Fibroblast of skin of scalp (primary cell): ENCODE results near the gene UBE2C. TPM values are rescaled to one million over a fixed set of nuclear protein-coding genes. Genes with fewer than 3 reads are reported as not detected.
"Not testable (repeated sequence)": the region's sequence is repeated elsewhere in the genome, so short reads cannot be mapped to it uniquely, and the experiment has no call there.

Experiments used
- DNase-seq: peaks from one replicate; pipeline ENCODE4 v3.0.0-alpha.2; 2013
- polyA plus RNA-seq, 2 experiments: library from polyadenylated mRNA; unstranded; fragments of 120-200 nt; gene quantifications; one replicate each; pipeline ENCODE4 v1.2.1, GENCODE V29; 2013; ENCODE audit not compliant: insufficient read length in 2 of 2

The UBE2C gene
- 65.3 TPM for polyA plus RNA-seq (2013, experiment 1 of 2; ENCODE audit: insufficient read length)
- 66.9 TPM for polyA plus RNA-seq (2013, experiment 2 of 2; ENCODE audit: insufficient read length)

GRCh38 chr20:45812157-45813005 lies at the start of gene UBE2C:
UBE2C (plus strand) TSS chr20:45812644; CDS start chr20:45812696, 52 bp downstream.
- peak; percentile 100 for DNase-seq

DNA sequence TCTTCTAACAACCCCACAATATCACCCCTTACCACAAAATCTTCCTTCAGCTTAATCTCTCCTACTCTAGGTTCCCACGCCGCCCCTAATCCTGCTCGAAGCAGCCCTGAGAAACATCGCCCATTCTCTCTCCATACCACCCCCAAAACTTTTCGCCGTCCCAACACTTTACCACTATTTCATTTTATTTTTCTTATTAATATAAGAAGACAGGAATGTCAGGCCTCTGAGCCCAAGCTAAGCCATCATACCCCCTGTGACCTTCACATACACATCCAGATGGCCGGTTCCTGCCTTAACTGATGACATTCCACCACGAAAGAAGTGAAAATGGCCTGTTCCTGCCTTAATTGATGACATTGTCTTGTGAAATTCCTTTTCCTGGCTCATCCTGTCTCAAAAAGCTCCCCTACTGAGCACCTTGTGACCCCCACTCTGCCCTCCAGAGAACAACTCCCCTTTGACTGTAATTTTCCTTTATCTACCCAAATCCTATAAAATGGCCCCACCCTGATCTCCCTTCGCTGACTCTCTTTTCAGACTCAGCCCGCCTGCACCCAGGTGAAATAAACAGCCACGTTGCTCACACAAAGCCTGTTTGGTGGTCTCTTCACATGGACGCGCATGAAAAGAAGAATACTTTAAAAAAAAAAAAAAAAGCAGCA lies 47.7 kb upstream of the UBE2C start:
- not testable (repeated sequence) for DNase-seq

DNA sequence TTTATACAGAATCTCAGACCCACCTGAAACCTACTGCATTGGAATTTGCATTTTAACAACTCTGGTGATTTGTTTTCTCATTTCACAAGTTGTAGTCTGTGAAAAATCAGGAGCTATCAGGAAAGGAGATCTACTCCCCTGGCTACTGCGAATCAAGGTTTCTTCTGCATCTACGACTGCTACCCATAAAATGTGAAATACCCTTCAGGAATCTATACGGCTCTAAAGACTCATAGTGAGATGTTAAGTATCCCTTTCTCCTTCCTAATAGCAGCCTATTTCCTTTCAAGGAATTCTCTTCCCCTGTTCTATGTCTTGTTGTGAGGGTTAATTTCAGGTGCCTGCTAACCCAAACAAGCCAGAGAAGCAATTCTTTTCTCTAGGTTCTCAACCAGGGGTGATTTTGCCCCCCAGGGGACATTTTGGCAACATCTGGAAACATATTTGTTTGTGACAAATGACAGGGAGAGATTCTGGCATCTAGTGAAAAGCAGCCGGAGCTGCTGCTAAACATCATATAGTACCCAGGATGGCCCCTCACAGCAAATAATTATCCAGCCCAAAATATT lies 47.1 kb upstream of the UBE2C start:
- DNase-seq = no peak

DNA sequence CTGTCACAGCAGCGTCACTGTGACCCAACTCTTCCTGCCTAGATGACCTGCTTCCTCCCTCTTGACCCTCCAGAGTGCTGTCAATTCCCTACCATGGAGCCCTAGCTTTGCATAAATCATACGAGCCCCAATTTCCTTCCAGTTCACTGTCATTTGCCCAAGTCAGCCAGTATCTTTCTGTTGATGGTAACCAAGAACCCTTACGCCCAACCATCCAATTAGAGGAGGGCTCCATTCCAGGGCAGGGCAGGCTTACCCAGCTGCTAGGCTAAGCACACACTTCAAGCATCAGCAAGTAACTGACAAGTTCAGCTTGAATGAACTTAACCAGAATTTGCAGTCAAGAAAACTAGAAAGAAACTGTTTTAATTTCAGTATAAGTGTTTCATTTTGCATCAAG lies 46.5 kb upstream of the UBE2C start:
- DNase-seq = no peak

DNA sequence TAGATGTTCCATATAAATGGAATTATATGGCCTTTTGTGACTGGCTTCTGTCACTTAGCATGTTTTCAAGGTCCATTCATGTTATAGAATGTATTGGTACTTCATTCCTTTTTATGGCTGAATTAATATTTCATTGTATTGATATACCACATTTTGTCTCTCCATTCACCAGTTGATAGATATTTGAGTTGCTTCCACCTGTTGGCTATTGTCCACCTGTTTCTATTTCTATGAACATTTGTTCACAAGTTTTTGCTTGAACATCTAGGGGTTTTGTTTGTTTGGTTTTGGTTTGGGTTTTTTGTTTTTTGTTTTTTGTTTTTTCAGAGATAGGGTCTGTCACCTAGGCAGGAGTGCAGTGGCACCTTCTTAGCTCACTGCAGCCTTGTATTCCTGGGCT lies 44.0 kb upstream of the UBE2C start:
- no peak for DNase-seq

DNA sequence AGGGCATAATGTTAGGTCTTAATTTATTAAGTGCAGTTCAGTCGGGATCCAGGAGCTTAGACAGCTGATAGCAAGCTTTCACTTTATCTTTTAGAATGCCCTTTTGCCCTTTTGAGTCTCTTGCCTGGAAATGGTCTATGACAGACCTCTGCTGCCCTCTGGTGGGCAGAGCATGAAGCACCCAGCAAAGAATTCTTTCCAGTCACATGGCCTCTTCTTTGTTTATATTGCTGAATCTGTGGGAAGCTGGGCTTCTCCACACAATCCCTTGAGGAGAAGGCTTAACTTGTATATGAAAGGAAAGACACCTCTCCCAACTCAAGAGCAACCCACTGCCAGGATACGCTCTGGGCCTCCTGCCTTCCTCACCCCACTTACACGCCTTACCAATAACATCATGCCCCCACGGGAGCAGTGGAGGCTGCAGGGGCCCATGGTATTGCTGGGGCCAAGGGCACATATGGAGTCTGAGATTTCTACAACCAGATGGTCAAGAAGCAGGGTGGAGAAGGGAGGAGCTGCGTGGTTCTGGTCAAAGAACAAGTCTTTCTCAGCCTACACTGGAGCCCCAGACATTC lies 41.2 kb upstream of the UBE2C start:
- peak; percentile 84 for DNase-seq

DNA sequence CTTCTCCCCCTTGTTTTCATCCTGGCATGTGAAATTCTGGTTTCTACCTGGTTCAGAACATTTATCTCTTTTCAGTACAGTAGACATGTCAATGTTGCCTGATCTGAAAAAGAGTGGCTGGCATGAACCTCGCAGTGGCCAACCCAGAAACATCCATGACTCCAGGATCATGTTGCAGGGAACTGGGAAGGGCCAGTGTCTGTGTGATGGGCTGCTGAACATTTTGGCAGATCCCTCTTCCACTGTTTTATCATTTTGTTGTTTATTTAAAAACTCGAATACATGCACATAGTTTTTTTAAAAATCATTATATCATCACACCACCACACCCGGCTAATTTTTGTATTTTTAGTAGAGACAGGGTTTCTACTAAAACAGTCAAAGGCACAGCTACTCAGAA lies 39.8 kb upstream of the UBE2C start:
- DNase-seq = no peak

DNA sequence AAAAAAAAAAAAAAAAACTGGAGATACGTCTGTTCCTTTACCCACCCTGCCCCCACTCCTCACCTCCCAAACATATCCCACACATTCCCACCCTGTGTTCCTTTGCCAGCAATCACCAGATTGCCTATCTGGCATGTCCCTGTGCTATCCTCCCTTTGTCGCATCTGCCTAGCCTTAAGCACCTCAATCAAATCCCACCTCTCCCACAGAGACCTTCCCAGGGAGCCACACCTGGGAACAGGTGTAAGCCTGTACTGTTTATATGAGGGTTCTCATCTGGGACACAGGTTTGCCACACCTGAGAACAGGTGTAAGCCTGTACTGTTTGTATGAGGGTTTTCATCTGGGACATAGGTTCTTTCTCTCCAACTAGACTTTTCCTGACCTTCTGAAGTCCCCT lies 37.5 kb upstream of the UBE2C start:
- DNase-seq = no peak

DNA sequence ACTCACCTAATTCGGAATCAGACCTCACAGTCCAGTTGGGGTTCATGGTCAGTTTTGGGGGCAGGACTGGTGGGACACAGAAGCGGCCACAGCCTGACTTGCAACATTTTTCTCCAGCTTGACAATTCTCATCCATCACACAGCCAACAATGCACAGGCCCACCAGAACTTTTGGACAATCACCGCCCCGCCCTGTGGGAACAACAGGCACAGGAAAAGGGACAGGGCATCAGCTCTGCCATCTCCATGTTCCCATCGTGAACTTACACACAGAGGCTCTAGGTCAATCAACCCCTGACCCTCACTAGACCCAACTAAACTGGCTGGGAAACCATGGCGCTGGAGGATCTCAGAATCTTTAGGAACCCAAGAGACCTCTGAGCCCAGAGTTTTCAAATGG lies 37.0 kb upstream of the UBE2C start:
- DNase-seq = no peak

- DNase-seq = no peak
Observed at GRCh38 chr20:45776931-45777330, 35.5 kb upstream of the UBE2C start.

DNA sequence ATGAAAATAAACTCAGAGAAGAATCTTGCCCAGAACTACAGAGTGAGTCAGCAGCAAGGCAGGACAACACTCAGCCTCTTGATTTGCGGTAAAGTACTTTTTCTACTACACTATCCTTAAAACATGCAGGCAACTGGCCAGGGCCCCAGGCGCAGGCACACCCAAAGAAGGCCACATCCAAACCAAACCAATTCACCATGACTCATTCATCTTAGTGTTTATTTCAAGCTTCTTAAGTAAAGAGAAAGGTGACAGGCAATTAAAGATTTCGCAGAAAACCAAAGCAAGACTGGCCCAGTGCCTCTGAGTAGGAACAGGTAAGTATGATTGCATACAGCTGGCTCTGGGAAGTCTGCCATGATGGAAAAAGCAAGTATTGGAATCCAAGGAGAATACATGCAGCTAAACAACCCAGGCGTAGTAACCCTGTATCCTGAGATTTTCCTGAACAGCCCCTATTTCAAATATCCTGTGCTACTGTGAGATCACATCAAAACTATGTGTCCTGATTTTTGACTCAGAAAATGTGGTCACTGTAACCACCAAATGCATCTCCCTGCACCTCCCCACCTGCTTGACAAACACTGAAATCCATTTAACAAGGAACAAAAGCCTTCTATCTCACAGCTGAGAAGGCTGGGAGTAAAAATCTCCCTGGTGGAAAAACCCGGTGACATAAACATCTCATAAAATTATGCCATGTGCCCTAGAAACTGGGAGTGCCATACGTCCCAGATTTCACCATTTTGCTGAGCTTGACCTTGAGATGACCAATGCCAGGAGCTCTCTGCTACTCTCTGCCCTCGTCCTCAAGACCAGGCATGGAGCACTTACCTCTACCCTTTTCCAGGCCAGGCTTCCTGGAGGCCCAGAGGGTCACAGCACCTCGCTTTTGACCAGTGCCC lies 33.2 kb upstream of the UBE2C start:
- peak; percentile 99 for DNase-seq

GRCh38 chr20:45780159-45780558 lies 32.3 kb upstream of the UBE2C start:
- no peak for DNase-seq

GRCh38 chr20:45781391-45781931 lies 31.0 kb upstream of the UBE2C start:
- peak; percentile 83 for DNase-seq

DNA sequence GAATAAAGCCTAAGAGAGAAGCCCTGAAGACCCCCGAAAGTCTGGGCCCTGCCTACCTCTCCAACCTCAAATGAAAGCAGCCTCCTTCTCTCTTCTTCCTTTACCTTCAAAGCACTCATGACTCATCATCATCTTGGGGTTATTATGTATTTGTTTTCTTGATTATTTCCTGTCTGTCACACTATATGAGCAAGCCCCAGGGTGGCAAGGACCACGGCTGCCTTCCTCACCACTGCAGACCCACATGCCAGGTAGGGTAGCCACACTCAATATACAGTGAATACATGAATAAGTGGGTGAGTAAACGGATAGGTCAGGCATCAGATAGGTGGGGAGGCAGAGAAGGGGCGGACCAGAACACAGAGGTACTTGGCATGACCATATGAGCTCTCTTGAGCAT lies 29.6 kb upstream of the UBE2C start:
- DNase-seq = no peak

DNA sequence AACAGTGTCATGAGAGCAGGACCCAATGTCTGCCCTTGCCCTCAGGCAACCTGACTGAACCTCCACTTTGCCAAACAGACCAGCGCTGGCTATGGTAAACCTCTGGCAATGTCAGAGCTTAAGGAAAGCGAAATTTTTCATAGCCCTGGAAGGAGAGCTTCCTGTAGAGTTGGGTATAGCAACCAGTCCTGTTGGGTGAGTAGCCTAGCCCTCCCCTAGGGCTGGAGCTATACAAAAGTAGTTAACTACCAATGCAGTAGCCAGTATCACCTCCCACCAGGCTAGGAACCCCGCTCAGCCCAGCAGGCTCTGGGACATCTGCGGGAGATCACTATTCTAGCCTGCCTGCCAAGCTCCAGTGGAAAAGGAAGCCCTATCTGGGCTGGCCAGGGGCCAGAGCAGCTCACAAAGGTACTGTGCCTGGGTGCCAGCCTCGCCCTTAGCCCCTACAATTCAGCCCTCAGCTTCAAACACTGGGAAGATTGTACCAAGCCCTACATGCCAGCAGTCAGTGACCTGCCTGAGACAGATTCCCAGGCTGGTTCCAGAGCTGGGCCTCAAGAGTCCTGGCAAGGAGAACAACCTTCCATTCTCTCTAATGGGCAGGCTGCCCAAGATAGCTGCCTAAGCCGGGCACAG lies 28.7 kb upstream of the UBE2C start:
- no peak for DNase-seq

GRCh38 chr20:45788351-45788750 lies 24.1 kb upstream of the UBE2C start:
- no peak for DNase-seq

DNA sequence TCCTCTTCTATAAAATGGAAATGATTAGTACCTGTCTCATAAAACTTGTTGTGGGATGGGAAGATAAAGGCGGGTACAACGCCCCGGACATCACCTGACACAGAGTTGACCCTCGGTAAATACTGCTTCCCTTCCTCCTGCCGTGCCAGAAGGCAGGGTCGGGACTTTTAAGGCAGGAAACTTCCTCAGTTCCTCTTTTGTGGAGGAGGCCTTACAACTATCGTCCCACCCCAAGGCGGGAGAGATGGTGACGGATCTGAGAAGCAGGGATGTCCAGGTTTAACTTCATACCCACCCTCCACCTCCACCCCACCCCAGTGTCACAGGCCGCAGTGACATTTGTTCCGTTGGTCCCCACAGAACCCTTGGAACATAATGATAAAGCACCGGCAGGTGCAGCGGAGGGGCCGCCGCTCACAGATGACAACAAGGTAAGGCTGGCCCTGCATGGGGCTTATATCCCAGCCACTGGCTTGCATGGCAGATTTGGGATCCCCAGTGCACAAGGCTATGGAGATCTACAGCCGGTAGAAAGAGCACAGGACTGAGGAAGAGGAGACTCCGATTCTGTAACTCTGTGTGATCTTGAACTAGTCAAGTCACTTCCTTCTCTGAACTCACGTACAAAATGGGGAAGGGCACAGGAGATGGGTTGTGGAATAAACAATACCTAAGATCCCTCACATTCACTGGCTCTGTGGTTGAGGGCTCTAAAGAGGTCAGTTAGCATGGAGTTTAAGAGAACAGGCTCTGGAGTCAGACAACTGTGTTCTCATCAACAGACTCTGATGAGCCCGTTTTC lies 19.9 kb upstream of the UBE2C start:
- DNase-seq = no peak

DNA sequence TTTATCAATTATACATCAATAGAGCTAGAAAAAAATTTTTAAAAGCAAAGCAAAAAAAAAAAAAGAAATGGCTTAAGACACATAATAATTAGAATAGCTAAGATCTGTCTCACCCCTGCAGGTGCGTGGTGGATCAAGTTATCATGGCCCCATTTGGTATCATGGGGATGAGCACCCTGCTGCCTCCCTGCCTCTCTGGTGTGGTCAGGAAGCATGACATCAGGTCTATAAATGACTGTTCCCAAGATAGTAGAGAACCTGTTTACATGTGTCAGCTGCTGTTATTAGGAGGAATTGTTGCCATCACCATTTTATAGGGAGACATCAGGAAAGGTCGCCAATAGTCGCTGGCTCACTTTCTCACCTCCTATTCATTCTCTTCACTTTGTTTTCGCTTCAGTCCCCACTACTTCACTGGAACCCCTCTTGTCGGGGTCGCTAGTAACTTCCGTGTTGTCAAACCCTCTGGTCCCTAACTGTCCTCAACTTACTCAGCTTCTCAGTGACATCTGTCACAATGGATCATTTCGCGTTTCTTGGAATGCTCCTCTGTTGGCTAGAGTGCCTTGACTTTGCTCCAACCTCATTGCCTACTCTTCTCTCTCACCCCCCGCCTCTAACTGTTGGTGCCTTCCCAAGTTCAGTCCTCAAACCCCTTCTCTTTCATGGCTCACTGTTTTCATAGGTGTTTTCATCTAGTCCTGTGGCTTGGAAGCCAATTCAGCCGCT lies 15.9 kb upstream of the UBE2C start:
- DNase-seq = no peak

GRCh38 chr20:45797510-45797909 lies 14.9 kb upstream of the UBE2C start:
- DNase-seq = not testable (repeated sequence)

DNA sequence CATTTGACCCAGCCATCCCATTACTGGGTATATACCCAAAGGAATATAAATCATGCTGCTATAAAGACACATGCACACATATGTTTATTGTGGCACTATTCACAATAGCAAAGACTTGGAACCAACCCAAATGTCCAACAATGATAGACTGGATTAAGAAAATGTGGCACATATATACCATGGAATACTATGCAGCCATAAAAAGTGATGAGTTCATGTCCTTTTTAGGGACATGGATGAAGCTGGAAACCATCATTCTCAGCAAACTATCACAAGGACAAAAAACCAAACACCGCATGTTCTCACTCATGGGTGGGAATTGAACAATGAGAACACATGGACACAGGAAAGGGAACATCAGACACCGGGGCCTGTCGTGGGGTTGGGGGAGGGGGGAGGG lies 14.5 kb upstream of the UBE2C start:
- not testable (repeated sequence) for DNase-seq
